Parathyroid adenoma (tissue), 2 donors: ENCODE data around the gene R3HDM1.
A peak's percentile ranks its signal among the peaks of the same experiment; 100 is the strongest.

Experiments used
- H2AFZ ChIP-seq: fragments of 300-600 bp; sonication (generic); one replicate; pipeline ENCODE4 v1.7.0; 2017; ENCODE audit warnings: antibody characterized with exemption, mild to moderate bottlenecking
- H3K27ac ChIP-seq: fragments of 300-600 bp; sonication (generic); one replicate; pipeline ENCODE4 v1.7.0; 2017
- H3K27me3 ChIP-seq: fragments of 300-600 bp; sonication (generic); one replicate; pipeline ENCODE4 v1.7.0; 2017; ENCODE audit warnings: low read length; ENCODE audit not compliant: control insufficient read depth, insufficient read depth
- H3K36me3 ChIP-seq: fragments of 300-600 bp; sonication (generic); one replicate; pipeline ENCODE4 v1.7.0; 2017; ENCODE audit warnings: low read length; ENCODE audit not compliant: control insufficient read depth, insufficient read depth
- H3K4me1 ChIP-seq: fragments of 300-600 bp; sonication (generic); one replicate; pipeline ENCODE4 v1.7.0; 2017; ENCODE audit warnings: control low read depth
- H3K4me2 ChIP-seq: fragments of 300-600 bp; sonication (generic); one replicate; pipeline ENCODE4 v1.7.0; 2017; ENCODE audit warnings: low read length
- H3K4me3 ChIP-seq: fragments of 300-600 bp; sonication (generic); one replicate; pipeline ENCODE4 v1.7.0; 2017; ENCODE audit warnings: low read depth, low read length
- H3K79me2 ChIP-seq: fragments of 300-600 bp; sonication (generic); one replicate; pipeline ENCODE4 v1.7.0; 2017; ENCODE audit warnings: control low read depth
- H3K9ac ChIP-seq: fragments of 300-600 bp; sonication (generic); one replicate; pipeline ENCODE4 v1.7.0; 2017; ENCODE audit warnings: mild to moderate bottlenecking
- H3K9me3 ChIP-seq: fragments of 300-600 bp; sonication (generic); one replicate; pipeline ENCODE4 v1.7.0; 2017; ENCODE audit warnings: low read length; ENCODE audit not compliant: control insufficient read depth
- CTCF ChIP-seq: fragments of 300-600 bp; sonication (generic); IDR thresholded peaks from one replicate; pipeline ENCODE4 v1.7.0; 2017; ENCODE audit warnings: antibody characterized with exemption, mild to moderate bottlenecking
- donor health status: primary hyperparathyroidism.

The R3HDM1 gene

GRCh38 chr2:135546436-135546835, 15.2 kb downstream of the R3HDM1 start:
- H3K4me3 ChIP-seq: no peak overlapping the region
- TF ChIP-seq CTCF: no peak
- peak overlapping the region; percentile 58 for H3K27ac ChIP-seq
- H3K9me3 ChIP-seq: no peaks in the 10 kb centered on the region
- no peak overlapping the region for H2AFZ ChIP-seq
- no peaks in the 10 kb centered on the region for H3K27me3 ChIP-seq
- peaks cover 14% of the 10 kb centered on the region for H3K4me1 ChIP-seq
- peaks cover 33% of the 10 kb centered on the region for H3K79me2 ChIP-seq
- no peak overlapping the region for H3K9ac ChIP-seq
- H3K36me3 ChIP-seq: no peaks in the 10 kb centered on the region
- H3K4me2 ChIP-seq: peak overlapping the region; percentile 46

DNA sequence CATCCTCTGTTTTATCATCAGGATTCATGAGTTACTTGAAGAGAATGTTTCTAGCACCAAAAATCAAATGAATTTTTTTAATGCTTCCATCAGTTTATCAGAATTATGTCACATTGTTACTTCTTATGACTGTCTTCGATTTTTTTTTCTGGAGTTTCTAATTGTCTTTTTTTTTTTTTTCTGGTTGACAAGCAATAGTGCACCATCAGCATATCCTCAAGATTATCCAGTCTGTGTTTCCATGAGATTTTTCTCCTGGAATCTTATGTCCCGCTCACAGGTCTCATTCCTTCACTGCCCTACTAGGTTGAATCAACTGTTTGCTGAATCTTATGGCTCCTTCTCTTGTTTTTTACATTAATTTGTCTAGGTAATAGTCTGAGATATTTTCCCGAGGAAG, 16.0 kb downstream of the R3HDM1 start:
- Histone ChIP-seq H2AFZ (no peak overlapping the region), H3K4me3 (no peak overlapping the region), H3K27me3 (no peaks in the 10 kb centered on the region), H3K9ac (no peak overlapping the region), H3K4me2 (no peak overlapping the region), H3K79me2 (peaks cover 35% of the 10 kb centered on the region), H3K9me3 (no peaks in the 10 kb centered on the region), H3K27ac (no peak overlapping the region), H3K36me3 (no peaks in the 10 kb centered on the region), H3K4me1 (peaks cover 14% of the 10 kb centered on the region)
- no peak for TF ChIP-seq CTCF

DNA sequence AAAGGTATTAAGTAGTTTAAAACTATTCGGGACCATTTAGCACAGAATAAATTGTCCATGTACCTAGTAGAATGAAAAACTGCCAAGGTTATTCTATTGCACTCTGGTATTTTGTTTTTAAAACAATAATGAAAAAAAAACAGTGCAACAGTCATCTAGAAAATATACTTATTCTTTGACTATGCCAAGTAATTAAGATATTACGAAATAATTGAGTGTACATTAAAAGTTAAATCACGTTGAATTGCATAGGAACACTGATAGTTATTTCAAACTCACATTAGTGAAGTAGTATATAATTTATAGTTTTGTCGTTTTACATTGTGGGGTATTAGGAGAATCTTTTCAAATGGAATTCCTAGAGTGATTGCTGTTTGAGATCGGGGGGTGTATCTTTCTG, 20.1 kb downstream of the R3HDM1 start:
- no peak for TF ChIP-seq CTCF
- Histone ChIP-seq H3K79me2 (peaks cover 55% of the 10 kb centered on the region), H3K27me3 (no peaks in the 10 kb centered on the region), H3K36me3 (no peaks in the 10 kb centered on the region), H3K9me3 (no peaks in the 10 kb centered on the region), H3K4me2 (no peak overlapping the region), H3K27ac (no peak overlapping the region), H3K4me3 (no peak overlapping the region), H2AFZ (no peak overlapping the region), H3K9ac (no peak overlapping the region), H3K4me1 (peaks cover 4% of the 10 kb centered on the region)

DNA sequence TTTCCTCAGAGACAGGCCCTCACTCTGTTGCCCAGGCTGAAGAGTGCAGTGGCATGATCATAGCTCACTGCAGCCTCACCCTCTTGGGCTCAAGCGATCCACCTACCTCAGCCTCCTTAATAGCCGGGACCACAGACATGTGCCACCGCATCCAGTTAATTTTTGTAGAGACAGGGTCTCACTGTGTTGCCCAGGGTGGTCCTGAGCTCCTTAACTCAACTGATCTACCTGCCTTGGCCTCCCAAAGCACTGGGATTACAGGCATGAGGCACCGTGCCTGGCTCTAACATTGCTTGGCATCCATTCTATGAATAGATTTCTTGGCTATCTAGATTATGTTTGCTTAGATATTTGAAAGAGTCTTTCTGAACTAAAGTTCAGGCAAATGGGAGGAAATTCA, 21.6 kb downstream of the R3HDM1 start:
- Histone ChIP-seq H3K4me1 (peaks cover 5% of the 10 kb centered on the region), H3K27ac (no peak overlapping the region), H3K4me2 (no peak overlapping the region), H3K36me3 (no peaks in the 10 kb centered on the region), H3K9me3 (no peaks in the 10 kb centered on the region), H2AFZ (no peak overlapping the region), H3K9ac (no peak overlapping the region), H3K27me3 (no peaks in the 10 kb centered on the region), H3K79me2 (peaks cover 58% of the 10 kb centered on the region), H3K4me3 (no peak overlapping the region)
- no peak for TF ChIP-seq CTCF

GRCh38 chr2:135555311-135555710, 24.0 kb downstream of the R3HDM1 start:
- Histone ChIP-seq H3K9ac (no peak overlapping the region), H3K4me3 (no peak overlapping the region), H3K4me1 (peaks cover 7% of the 10 kb centered on the region), H3K4me2 (no peak overlapping the region), H2AFZ (no peak overlapping the region), H3K79me2 (peaks cover 65% of the 10 kb centered on the region), H3K36me3 (no peaks in the 10 kb centered on the region), H3K9me3 (no peaks in the 10 kb centered on the region), H3K27me3 (no peaks in the 10 kb centered on the region), H3K27ac (no peak overlapping the region)
- no peak for TF ChIP-seq CTCF
